Natural killer cell (primary cell): Measurements from ENCODE around the gene CST6. TPM values are rescaled to one million over a fixed set of nuclear protein-coding genes. Genes with fewer than 3 reads are reported as not detected.

Source experiments
- ATAC-seq, 3 donors: fragments of 150-1000 bp in 2 of 3; fragments of 200-7000 bp in 1 of 3; cut with Tn5 transposase; 1 replicate in 1 of 3; 2 replicates in 2 of 3; pipeline ENCODE4 v1.10.0; 2021; ENCODE audit warnings: mild to moderate bottlenecking in 2 of 3, moderate library complexity in 2 of 3
- DNase-seq, 2 donors: peaks; one replicate each; pipeline versions ENCODE4 v3.0.0 to v3.0.0-alpha.2; 2013 to 2021; ENCODE audit warnings: mixed read lengths in 1 of 2
- H3K27ac ChIP-seq: one replicate; pipeline ENCODE4 v1.5.1; 2013; ENCODE audit warnings: mild to moderate bottlenecking, low read length
- H3K27me3 ChIP-seq: one replicate; pipeline ENCODE4 v1.6.1; 2013; ENCODE audit warnings: low read length; ENCODE audit not compliant: control insufficient read depth, insufficient read depth
- H3K36me3 ChIP-seq: one replicate; pipeline ENCODE4 v1.6.1; 2013; ENCODE audit warnings: low read length; ENCODE audit not compliant: control insufficient read depth, insufficient read depth
- H3K4me1 ChIP-seq: one replicate; pipeline ENCODE4 v1.6.1; 2013; ENCODE audit warnings: low read length; ENCODE audit not compliant: control insufficient read depth, insufficient read depth
- H3K4me3 ChIP-seq: one replicate; pipeline ENCODE4 v1.5.1; 2013; ENCODE audit warnings: low read length
- H3K9me3 ChIP-seq: one replicate; pipeline ENCODE4 v1.6.1; 2013; ENCODE audit warnings: low read length; ENCODE audit not compliant: control insufficient read depth, insufficient read depth
- H3K27ac Mint-ChIP-seq, 2 donors: one replicate each; pipeline ENCODE4 v1.8.0; 2022; ENCODE audit warnings: mild to moderate bottlenecking in 2 of 2, mixed read lengths in 2 of 2, moderate library complexity in 1 of 2
- H3K27me3 Mint-ChIP-seq, 2 donors: one replicate each; pipeline ENCODE4 v1.8.0; 2022; ENCODE audit warnings: low read depth in 2 of 2, mixed read lengths in 2 of 2
- H3K36me3 Mint-ChIP-seq: one replicate; pipeline ENCODE4 v1.8.0; 2022; ENCODE audit warnings: mixed read lengths
- H3K4me1 Mint-ChIP-seq, 2 donors: one replicate each; pipeline ENCODE4 v1.8.0; 2022; ENCODE audit warnings: mixed read lengths in 2 of 2
- H3K4me3 Mint-ChIP-seq: one replicate; pipeline ENCODE4 v1.8.0; 2022; ENCODE audit warnings: mild to moderate bottlenecking, moderate library complexity, mixed read lengths
- H3K9me3 Mint-ChIP-seq, 2 donors: one replicate each; pipeline ENCODE4 v1.8.0; 2022; ENCODE audit warnings: mixed read lengths in 2 of 2
- CTCF ChIP-seq: fragments of 200-600 bp; IDR thresholded peaks from one replicate; pipeline ENCODE4 v1.8.0; 2022; ENCODE audit warnings: antibody characterized with exemption
- WGBS: methylation state at CpG from one replicate; pipeline ENCODE4 v1.1.7; 2013; ENCODE audit warnings: missing lambda C conversion rate; ENCODE audit not compliant: insufficient coverage; 5-methylcytosine and 5-hydroxymethylcytosine counted together
- intact Hi-C: fragments of 100-400 bp; cut with micrococcal nuclease; formaldehyde crosslinking; loops from one replicate; pipeline ENCODE4 v1.14.2; 2022
- total RNA-seq, 4 donors: library from RNA; stranded (reverse); fragments of 120-200 nt in 1 of 4; gene quantifications; one replicate each; pipeline versions ENCODE4 v1.2.3 to v1.2.4, GENCODE V29; 2013 to 2022

Gene CST6
- total RNA-seq, 3 donors from 2014 or later (not counting 1 experiment from before 2014, with no cell fraction given): not detected

GRCh38 chr11:65976216-65977176, 35.3 kb upstream of the CST6 start:
- Histone ChIP-seq H3K27ac (no peak overlapping the region), H3K4me1 (peaks cover 15% of the 10 kb centered on the region), H3K36me3 (peaks cover 32% of the 10 kb centered on the region), H3K4me3 (no peak overlapping the region), H3K27me3 (no peaks in the 10 kb centered on the region), H3K9me3 (no peaks in the 10 kb centered on the region)
- no peak for TF ChIP-seq CTCF
- Mint-ChIP-seq H3K4me3 (no peak overlapping the region), H3K4me1 (peaks cover 25 to 30% of the 10 kb centered on the region in 2 donors), H3K9me3 (no peaks in the 10 kb centered on the region), H3K27me3 (no peaks in the 10 kb centered on the region), H3K36me3 (no peaks in the 10 kb centered on the region), H3K27ac (peak overlapping the region; percentile 50 to 66)
- intact Hi-C loops: no loop called here
- DNase-seq: no peak
- 86% methylated on average over 42 of the region's 43 CpGs for WGBS
- ATAC-seq: peak in 2 of 3 donors; percentile 53 to 60

- Histone ChIP-seq H3K4me3 (no peak overlapping the region), H3K27me3 (no peaks in the 10 kb centered on the region), H3K36me3 (peaks cover 32% of the 10 kb centered on the region), H3K27ac (no peak overlapping the region), H3K9me3 (no peaks in the 10 kb centered on the region), H3K4me1 (peaks cover 15% of the 10 kb centered on the region)
- 96% methylated on average over 28 of the region's 29 CpGs for WGBS
- Mint-ChIP-seq H3K36me3 (no peaks in the 10 kb centered on the region), H3K4me1 (peaks cover 19 to 26% of the 10 kb centered on the region in 2 donors), H3K27me3 (no peaks in the 10 kb centered on the region), H3K4me3 (no peak overlapping the region), H3K27ac (no peak overlapping the region), H3K9me3 (no peaks in the 10 kb centered on the region)
- no peak for ATAC-seq
- intact Hi-C loops: no loop called here
- TF ChIP-seq CTCF: no peak
- no peak for DNase-seq
Observed at GRCh38 chr11:65977621-65978390, 34.0 kb upstream of the CST6 start.

- Mint-ChIP-seq H3K36me3 (no peaks in the 10 kb centered on the region), H3K4me3 (no peak overlapping the region), H3K4me1 (peaks cover 19 to 24% of the 10 kb centered on the region in 2 donors), H3K9me3 (no peaks in the 10 kb centered on the region), H3K27ac (no peak overlapping the region), H3K27me3 (no peaks in the 10 kb centered on the region)
- no peak overlapping the region for H3K27ac ChIP-seq
- peaks cover 31% of the 10 kb centered on the region for H3K36me3 ChIP-seq
- no peaks in the 10 kb centered on the region for H3K9me3 ChIP-seq
- H3K27me3 ChIP-seq: no peaks in the 10 kb centered on the region
- no peak for TF ChIP-seq CTCF
- H3K4me3 ChIP-seq: no peak overlapping the region
- 96% methylated on average over 29 of the region's 34 CpGs for WGBS
- H3K4me1 ChIP-seq: peaks cover 15% of the 10 kb centered on the region
- intact Hi-C loops: no loop called here
- DNase-seq: no peak
- no peak for ATAC-seq
Observed at GRCh38 chr11:65978391-65979238, 33.2 kb upstream of the CST6 start.
